ENCODE measurements around the gene HDLBP.

DNA sequence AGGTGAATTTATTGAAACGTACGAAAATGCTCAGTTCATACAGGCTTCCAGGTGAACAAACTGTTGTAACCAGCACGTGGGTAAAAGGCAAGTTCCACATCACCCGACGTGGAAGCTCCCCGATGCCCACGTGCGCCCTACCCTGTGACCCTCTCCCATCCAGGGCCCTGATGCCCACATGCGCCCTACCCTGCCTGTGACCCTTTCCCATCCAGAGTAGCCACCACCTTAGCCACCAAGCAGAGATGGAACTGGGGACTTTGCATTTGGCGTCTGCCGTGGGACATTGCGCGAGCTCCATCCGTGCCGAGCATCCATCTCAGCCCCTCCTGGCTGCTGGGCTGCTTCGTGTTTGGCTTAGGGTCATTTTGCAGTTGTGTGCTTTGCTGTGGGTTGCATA lies 89.5 kb downstream of the HDLBP start:
- TF ChIP-seq YY1 (IDR thresholded peaks at IDR 0.05; ENCODE audit: insufficient read depth, insufficient read length) (no peak), ZNF274 (IDR thresholded peaks at IDR 0.05; ENCODE audit: low read depth, low read length) (no peak)
